Measurements from ENCODE around the gene MID2. TPM values are rescaled to one million over a fixed set of nuclear protein-coding genes. Genes with fewer than 3 reads are reported as not detected.
"Not testable (repeated sequence)": the region's sequence is repeated elsewhere in the genome, so short reads cannot be mapped to it uniquely, and the experiment has no call there.

Gene MID2
- total RNA-seq, 4 donors from 2014 or later = 4.9 to 10.2 (median 8.1) TPM

GRCh38 chrX:107848591-107848990 lies 22.9 kb downstream of the MID2 start:
- Histone ChIP-seq H3K27ac (no peak overlapping the region), H3K4me1 (peaks cover 0 to 4% (median 0%) of the 10 kb centered on the region in 4 donors), H3K9me3 (no peaks in the 10 kb centered on the region), H3K36me3 (no peaks in the 10 kb centered on the region), H3K27me3 (no peaks in the 10 kb centered on the region), H3K4me3 (no peak overlapping the region)
- TF ChIP-seq POLR2A (IDR thresholded peaks at IDR 0.05) = no peak
- TF ChIP-seq, protein P1, sequence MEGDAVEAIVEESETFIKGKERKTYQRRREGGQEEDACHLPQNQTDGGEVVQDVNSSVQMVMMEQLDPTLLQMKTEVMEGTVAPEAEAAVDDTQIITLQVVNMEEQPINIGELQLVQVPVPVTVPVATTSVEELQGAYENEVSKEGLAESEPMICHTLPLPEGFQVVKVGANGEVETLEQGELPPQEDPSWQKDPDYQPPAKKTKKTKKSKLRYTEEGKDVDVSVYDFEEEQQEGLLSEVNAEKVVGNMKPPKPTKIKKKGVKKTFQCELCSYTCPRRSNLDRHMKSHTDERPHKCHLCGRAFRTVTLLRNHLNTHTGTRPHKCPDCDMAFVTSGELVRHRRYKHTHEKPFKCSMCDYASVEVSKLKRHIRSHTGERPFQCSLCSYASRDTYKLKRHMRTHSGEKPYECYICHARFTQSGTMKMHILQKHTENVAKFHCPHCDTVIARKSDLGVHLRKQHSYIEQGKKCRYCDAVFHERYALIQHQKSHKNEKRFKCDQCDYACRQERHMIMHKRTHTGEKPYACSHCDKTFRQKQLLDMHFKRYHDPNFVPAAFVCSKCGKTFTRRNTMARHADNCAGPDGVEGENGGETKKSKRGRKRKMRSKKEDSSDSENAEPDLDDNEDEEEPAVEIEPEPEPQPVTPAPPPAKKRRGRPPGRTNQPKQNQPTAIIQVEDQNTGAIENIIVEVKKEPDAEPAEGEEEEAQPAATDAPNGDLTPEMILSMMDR (IDR thresholded peaks at IDR 0.05) = no peak
- DNase-seq = no peak

GRCh38 chrX:107849747-107850421 lies 24.2 kb downstream of the MID2 start:
- no peak for TF ChIP-seq POLR2A (IDR thresholded peaks at IDR 0.05)
- TF ChIP-seq, protein P1 (IDR thresholded peaks at IDR 0.05) = no peak
- no peak for DNase-seq
- Histone ChIP-seq H3K36me3 (no peaks in the 10 kb centered on the region), H3K9me3 (no peaks in the 10 kb centered on the region), H3K27ac (no peak overlapping the region), H3K27me3 (no peaks in the 10 kb centered on the region), H3K4me3 (no peak overlapping the region), H3K4me1 (peaks cover 0 to 4% (median 0%) of the 10 kb centered on the region in 4 donors)

DNA sequence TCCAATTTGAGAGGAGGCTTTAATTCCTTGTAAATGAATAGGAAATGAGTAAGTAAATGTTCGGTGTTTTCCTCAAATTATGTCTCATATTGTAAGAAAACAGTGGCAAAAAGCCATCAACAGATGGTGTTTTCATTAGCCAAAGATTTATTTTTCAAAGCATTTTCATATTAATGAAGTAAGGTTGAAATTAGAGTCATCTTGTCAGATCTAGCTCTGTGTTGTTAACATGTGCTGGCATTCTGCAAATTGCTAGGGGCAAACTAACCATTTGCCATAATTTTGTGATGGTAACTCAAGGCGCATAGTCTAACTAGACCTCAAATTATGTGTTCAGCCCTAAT lies 24.7 kb downstream of the MID2 start:
- peaks cover 0 to 4% (median 0%) of the 10 kb centered on the region in 4 donors for H3K4me1 ChIP-seq
- H3K4me3 ChIP-seq = no peak overlapping the region
- no peak for DNase-seq
- no peaks in the 10 kb centered on the region for H3K36me3 ChIP-seq
- H3K27me3 ChIP-seq = no peaks in the 10 kb centered on the region
- H3K9me3 ChIP-seq = no peaks in the 10 kb centered on the region
- H3K27ac ChIP-seq = no peak overlapping the region
- TF ChIP-seq, protein P1 (IDR thresholded peaks at IDR 0.05) = no peak
- TF ChIP-seq POLR2A (IDR thresholded peaks at IDR 0.05) = no peak

DNA sequence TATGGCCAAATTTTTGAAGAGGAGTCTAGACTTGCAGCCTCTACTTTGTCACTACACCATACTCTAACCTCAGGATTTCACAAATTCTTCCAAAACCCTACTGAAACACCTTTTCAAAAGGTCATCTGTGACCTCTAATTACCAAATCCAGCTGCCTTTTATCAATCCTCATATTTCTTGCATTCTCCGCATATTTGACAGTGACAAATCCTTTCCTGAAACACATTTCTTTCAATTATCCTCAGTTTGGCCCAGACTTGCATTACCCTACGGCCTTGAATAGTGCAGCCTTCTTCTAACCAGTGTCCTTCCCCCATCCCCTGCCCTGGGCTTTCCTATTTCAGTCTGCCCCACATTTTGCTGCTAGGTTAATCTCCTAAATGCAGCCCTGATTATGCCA lies 25.5 kb downstream of the MID2 start:
- Histone ChIP-seq H3K4me1 (no peaks in the 10 kb centered on the region), H3K9me3 (no peaks in the 10 kb centered on the region), H3K27me3 (no peaks in the 10 kb centered on the region), H3K27ac (no peak overlapping the region), H3K36me3 (no peaks in the 10 kb centered on the region), H3K4me3 (no peak overlapping the region)
- TF ChIP-seq POLR2A (IDR thresholded peaks at IDR 0.05) = no peak
- TF ChIP-seq, protein P1 (IDR thresholded peaks at IDR 0.05) = no peak
- no peak for DNase-seq

DNA sequence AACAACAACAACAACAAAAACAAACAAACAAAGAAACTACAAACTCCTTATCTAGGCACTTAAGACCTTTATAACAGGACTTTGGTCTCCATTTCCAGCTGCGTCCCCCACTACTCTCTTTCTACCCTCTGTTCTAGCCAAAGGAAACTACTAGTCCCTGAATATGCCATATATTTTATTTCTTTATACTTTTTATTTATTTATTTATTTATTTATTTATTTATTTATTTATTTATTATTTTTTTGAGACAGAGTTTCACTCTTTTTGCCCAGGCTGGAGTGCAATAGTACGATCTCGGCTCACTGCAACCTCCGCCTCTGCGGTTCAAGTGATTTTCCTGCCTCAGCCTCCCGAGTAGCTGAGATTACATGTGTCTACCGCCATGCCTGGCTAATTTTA lies 26.0 kb downstream of the MID2 start:
- H3K4me1 ChIP-seq, H3K27ac ChIP-seq, H3K36me3 ChIP-seq, H3K27me3 ChIP-seq, DNase-seq, H3K4me3 ChIP-seq, H3K9me3 ChIP-seq: not testable (repeated sequence)

GRCh38 chrX:107856289-107856688 lies 30.6 kb downstream of the MID2 start:
- Histone ChIP-seq H3K27me3 (no peaks in the 10 kb centered on the region), H3K4me3 (no peak overlapping the region), H3K36me3 (no peaks in the 10 kb centered on the region), H3K9me3 (no peaks in the 10 kb centered on the region), H3K27ac (no peak overlapping the region), H3K4me1 (no peaks in the 10 kb centered on the region)
- no peak for DNase-seq
- TF ChIP-seq, protein P1 (IDR thresholded peaks at IDR 0.05) = no peak
- TF ChIP-seq POLR2A (IDR thresholded peaks at IDR 0.05) = no peak

GRCh38 chrX:107857041-107857440 lies 31.4 kb downstream of the MID2 start:
- H3K27me3 ChIP-seq, DNase-seq, H3K9me3 ChIP-seq, H3K4me1 ChIP-seq, H3K27ac ChIP-seq, H3K36me3 ChIP-seq, H3K4me3 ChIP-seq: not testable (repeated sequence)

Data from Peyer's patch (tissue), 4 donors.